Body of pancreas (tissue), 4 donors: ENCODE results near the gene LARP1. TPM values are rescaled to one million over a fixed set of nuclear protein-coding genes. Genes with fewer than 3 reads are reported as not detected.

Experiments used
- ATAC-seq: fragments of 150-250 bp; one replicate; pipeline ENCODE4 v1.9.1; 2016
- DNase-seq, 4 donors: peaks; one replicate each; pipeline ENCODE4 v3.0.0-alpha.2; 2019
- H3K27ac ChIP-seq, 4 donors: fragments of 200-600 bp; sonication (generic); 1 replicate in 3 of 4; 2 replicates in 1 of 4; pipeline versions ENCODE4 v1.5.1 to v1.6.1; 2016 to 2019; ENCODE audit warnings: mild to moderate bottlenecking in 1 of 4, mixed read lengths in 1 of 4, moderate library complexity in 1 of 4
- H3K27me3 ChIP-seq, 2 donors: fragments of 200-600 bp; sonication (generic); one replicate each; pipeline ENCODE4 v1.6.0; 2016; ENCODE audit warnings: mild to moderate bottlenecking in 1 of 2
- H3K36me3 ChIP-seq, 2 donors: fragments of 200-600 bp; sonication (generic); replicated peaks in 1 of 2; 2 replicates each; pipeline ENCODE4 v1.5.1; 2016; ENCODE audit warnings: low read depth in 2 of 2; ENCODE audit not compliant: insufficient read depth in 1 of 2
- H3K4me1 ChIP-seq: fragments of 200-600 bp; sonication (generic); one replicate; pipeline ENCODE4 v1.6.0; 2016
- H3K4me3 ChIP-seq, 2 donors: fragments of 200-600 bp; sonication (generic); 1 replicate in 1 of 2; 2 replicates in 1 of 2; pipeline ENCODE4 v1.5.1; 2016 to 2019
- H3K9me3 ChIP-seq, 3 donors: fragments of 200-600 bp; sonication (generic); 1 replicate in 2 of 3; 2 replicates in 1 of 3; pipeline ENCODE4 v1.5.1; 2016
- POLR2A ChIP-seq, 3 donors: fragments of 450-650 bp; IDR thresholded peaks; one replicate each; pipeline ENCODE4 v1.6.1; 2016; ENCODE audit warnings: antibody characterized with exemption in 3 of 3, mild to moderate bottlenecking in 2 of 3
- WGBS, 2 donors: methylation state at CpG; one replicate each; pipeline ENCODE4 v1.1.5; 2017; 5-methylcytosine and 5-hydroxymethylcytosine counted together
- intact Hi-C: fragments of 100-400 bp; cut with DNase I; formaldehyde crosslinking; loops from one replicate; pipeline ENCODE4 v1.15.1; 2023
- total RNA-seq, 2 donors: library from RNA; depleted of rRNA; stranded (reverse); fragments of >200 nt; gene quantifications; one replicate each; pipeline ENCODE4 v1.1.0, GENCODE V29; 2016
- TF ChIP-seq, protein P1 (sequence below), 7 experiments: fragments of 450-650 bp in 4 of 7; fragments of 200-600 bp in 3 of 7; sonication (generic) in 3 of 7; IDR thresholded peaks; one replicate each; pipeline ENCODE4 v1.5.1; 2016 to 2019; ENCODE audit warnings: antibody characterized with exemption in 7 of 7

Gene LARP1
- total RNA-seq, 2 donors from 2014 or later, result 96.2 to 151 TPM

DNA sequence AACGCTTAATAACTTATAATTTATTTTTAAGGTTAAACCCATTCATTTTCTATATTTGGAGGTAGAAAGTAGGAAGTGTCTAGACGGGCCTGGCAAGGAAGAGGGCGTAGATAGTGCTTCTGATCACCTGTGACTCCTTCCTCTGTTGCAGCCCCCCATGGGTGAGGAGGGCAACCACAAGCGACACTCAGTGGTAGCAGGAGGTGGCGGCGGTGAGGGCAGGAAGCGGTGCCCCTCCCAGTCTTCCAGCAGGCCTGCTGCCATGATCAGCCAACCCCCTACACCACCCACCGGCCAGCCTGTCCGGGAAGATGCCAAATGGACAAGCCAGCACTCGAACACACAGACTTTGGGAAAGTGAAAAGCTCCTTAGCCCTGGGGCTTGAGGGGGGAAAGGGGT is 58.6 kb downstream of the LARP1 start:
- H3K9me3 ChIP-seq, result no peaks in the 10 kb centered on the region
- peaks cover 7 to 53% of the 10 kb centered on the region in 2 donors for H3K36me3 ChIP-seq
- no peak overlapping the region for H3K4me3 ChIP-seq
- H3K27me3 ChIP-seq, result no peaks in the 10 kb centered on the region
- H3K27ac ChIP-seq, result no peak overlapping the region
- intact Hi-C loops, result loop anchor here (5.0 kb wide), 1 partner anchor 161 kb away; no protein-coding TSS in a partner anchor
- DNase-seq (no peak), ATAC-seq (no peak)
- no peaks in the 10 kb centered on the region for H3K4me1 ChIP-seq
- TF ChIP-seq POLR2A (IDR thresholded peaks at IDR 0.05), result no peak
- TF ChIP-seq, protein P1, sequence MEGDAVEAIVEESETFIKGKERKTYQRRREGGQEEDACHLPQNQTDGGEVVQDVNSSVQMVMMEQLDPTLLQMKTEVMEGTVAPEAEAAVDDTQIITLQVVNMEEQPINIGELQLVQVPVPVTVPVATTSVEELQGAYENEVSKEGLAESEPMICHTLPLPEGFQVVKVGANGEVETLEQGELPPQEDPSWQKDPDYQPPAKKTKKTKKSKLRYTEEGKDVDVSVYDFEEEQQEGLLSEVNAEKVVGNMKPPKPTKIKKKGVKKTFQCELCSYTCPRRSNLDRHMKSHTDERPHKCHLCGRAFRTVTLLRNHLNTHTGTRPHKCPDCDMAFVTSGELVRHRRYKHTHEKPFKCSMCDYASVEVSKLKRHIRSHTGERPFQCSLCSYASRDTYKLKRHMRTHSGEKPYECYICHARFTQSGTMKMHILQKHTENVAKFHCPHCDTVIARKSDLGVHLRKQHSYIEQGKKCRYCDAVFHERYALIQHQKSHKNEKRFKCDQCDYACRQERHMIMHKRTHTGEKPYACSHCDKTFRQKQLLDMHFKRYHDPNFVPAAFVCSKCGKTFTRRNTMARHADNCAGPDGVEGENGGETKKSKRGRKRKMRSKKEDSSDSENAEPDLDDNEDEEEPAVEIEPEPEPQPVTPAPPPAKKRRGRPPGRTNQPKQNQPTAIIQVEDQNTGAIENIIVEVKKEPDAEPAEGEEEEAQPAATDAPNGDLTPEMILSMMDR (IDR thresholded peaks at IDR 0.05), result no peak
- 67 to 80% methylated on average over 10 of the region's 10 CpGs for WGBS, 2 donors

DNA sequence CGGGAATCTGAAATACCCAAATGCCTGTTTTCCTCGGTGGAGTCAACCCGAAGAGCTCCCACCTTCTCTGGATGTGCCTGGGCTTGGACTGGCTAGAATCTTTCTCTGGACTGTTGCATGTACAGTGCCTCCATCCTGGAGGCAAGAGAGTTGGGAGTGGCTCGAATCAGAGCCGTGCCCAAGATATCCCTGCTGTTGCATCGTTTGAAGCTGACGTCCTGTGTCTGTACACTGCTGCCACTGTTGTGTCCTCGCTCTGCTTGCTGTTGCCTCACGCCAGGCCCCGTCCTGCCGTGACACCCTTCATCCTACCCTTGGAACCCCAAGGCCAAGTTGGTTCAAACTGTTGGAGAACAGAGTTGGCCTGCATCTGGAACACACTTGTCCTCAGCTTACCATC is 59.8 kb downstream of the LARP1 start:
- Histone ChIP-seq H3K27ac (no peak overlapping the region), H3K9me3 (no peaks in the 10 kb centered on the region), H3K4me3 (no peak overlapping the region), H3K36me3 (peaks cover 7 to 46% of the 10 kb centered on the region in 2 donors), H3K4me1 (no peaks in the 10 kb centered on the region), H3K27me3 (no peaks in the 10 kb centered on the region)
- DNase-seq (no peak), ATAC-seq (no peak)
- TF ChIP-seq, protein P1 (IDR thresholded peaks at IDR 0.05), result no peak
- TF ChIP-seq POLR2A (IDR thresholded peaks at IDR 0.05), result no peak
- intact Hi-C loops, result no loop called here
- 74 to 94% methylated on average over 4 to 11 of the region's 11 CpGs for WGBS, 2 donors

DNA sequence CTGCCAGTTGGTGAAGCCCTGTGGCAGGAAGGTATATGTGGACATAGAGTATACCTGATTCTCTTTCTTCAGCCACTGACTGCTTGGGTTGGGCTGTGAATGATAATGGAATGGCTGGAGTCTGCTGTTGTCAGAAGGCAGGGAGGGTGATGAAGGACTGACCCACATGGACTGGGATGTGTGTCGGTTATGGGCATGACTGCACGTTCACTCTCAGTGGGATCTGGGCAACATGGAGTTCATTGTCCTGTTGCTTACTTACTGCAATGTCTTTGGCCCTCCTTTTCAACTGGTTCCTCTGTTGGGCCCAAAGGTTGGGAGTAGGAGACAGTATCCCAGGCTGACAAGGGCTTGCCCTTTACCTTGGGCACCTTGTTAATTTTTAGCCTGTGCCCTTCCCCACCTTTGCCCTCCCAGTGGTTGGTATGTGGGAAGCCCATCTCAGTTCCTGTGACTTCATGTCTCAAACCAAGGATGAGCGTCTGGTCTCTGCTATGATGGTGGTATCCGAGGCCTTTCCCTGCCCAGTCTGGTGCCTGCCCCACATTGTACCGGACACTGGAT is 60.6 kb downstream of the LARP1 start:
- no peak for DNase-seq
- H3K4me1 ChIP-seq, result no peaks in the 10 kb centered on the region
- TF ChIP-seq POLR2A (IDR thresholded peaks at IDR 0.05), result no peak
- TF ChIP-seq, protein P1 (IDR thresholded peaks at IDR 0.05), result no peak
- H3K4me3 ChIP-seq, result no peak overlapping the region
- H3K27ac ChIP-seq, result no peak overlapping the region
- 83 to 88% methylated on average over 4 to 5 of the region's 5 CpGs for WGBS, 2 donors
- no peak for ATAC-seq
- H3K36me3 ChIP-seq, result peaks cover 7 to 40% of the 10 kb centered on the region in 2 donors
- no peaks in the 10 kb centered on the region for H3K27me3 ChIP-seq
- H3K9me3 ChIP-seq, result no peaks in the 10 kb centered on the region
- intact Hi-C loops, result no loop called here

DNA sequence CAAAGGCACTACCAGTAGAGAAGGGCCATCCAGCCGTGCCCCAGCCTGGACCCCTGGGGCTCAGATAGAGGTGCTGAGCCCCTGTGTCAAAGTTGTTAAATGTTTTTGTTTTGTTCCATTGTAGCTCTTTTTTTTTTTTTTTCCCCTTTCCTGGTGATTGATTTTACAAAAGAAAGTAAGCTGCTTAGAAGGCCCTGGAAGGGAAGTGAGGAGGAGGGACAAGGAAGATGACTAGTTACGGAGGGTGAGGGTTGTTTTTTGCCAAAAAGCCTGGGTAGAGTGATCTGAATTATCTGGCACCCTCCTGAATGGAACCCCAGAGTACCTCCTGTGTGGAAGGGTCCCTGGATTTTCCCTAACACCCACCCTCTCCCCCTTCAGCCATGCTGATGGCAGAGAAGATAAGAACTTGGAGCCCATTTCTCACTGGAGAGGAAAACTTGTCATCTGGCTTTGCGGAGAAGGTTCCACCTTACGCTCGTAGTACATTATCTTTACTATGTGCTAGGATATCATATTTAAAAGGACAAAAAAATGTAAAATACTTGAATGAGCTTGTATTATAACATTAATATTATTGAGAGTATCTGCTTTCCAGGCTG is 61.8 kb downstream of the LARP1 start:
- intact Hi-C loops, result no loop called here
- DNase-seq, result no peak
- no peaks in the 10 kb centered on the region for H3K4me1 ChIP-seq
- H3K36me3 ChIP-seq, result peaks cover 7 to 32% of the 10 kb centered on the region in 2 donors
- H3K27me3 ChIP-seq, result no peaks in the 10 kb centered on the region
- H3K27ac ChIP-seq, result no peak overlapping the region
- ATAC-seq, result no peak
- H3K4me3 ChIP-seq, result no peak overlapping the region
- 91 to 92% methylated on average over 5 of the region's 5 CpGs for WGBS, 2 donors
- no peak for TF ChIP-seq POLR2A (IDR thresholded peaks at IDR 0.05)
- TF ChIP-seq, protein P1 (IDR thresholded peaks at IDR 0.05), result no peak
- H3K9me3 ChIP-seq, result no peaks in the 10 kb centered on the region

DNA sequence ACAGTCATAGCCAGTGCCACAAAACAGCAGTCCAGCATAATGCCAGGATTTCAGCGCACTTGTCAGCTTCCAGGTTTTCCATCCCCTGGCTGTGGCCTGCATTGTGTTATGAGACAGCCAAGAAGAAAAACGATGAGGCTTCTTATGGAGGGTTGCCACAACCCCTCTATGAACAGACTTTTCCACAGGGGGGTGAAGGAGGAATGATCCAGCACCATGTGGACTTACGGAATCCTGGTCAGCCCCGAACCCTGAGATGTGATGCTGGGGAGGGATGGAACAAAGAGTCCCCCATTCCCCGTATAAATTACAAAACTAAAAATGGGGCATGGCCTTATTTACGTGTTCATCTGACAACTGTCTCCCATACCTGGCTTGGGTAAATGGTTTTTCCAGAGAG is 62.6 kb downstream of the LARP1 start:
- Histone ChIP-seq H3K27ac (no peak overlapping the region), H3K36me3 (peaks cover 7 to 31% of the 10 kb centered on the region in 2 donors), H3K4me1 (no peaks in the 10 kb centered on the region), H3K27me3 (no peaks in the 10 kb centered on the region), H3K4me3 (no peak overlapping the region), H3K9me3 (no peaks in the 10 kb centered on the region)
- ATAC-seq (no peak), DNase-seq (no peak)
- intact Hi-C loops, result no loop called here
- WGBS, 2 donors, result 78 to 84% methylated on average over 5 to 6 of the region's 6 CpGs
- TF ChIP-seq POLR2A (IDR thresholded peaks at IDR 0.05), result no peak
- TF ChIP-seq, protein P1 (IDR thresholded peaks at IDR 0.05), result no peak
